ENCODE measurements around the gene GALC. TPM values are rescaled to one million over a fixed set of nuclear protein-coding genes. Genes with fewer than 3 reads are reported as not detected.
A peak's percentile ranks its signal among the peaks of the same experiment; 100 is the strongest.

GALC gene
- polyA plus RNA-seq, 1 experiment: 8.2 TPM

GRCh38 chr14:87935081-87935828 lies 57.7 kb downstream of the GALC start:
- Histone ChIP-seq H3K36me3 (ENCODE audit: control insufficient read depth, insufficient read depth, low read length) (0 out of 2 replicates have a peak, but pooled peaks cover 1% of the 10 kb centered on the region), H3K4me3 (ENCODE audit: low read depth, low read length) (no peak overlapping the region), H3K27me3 (ENCODE audit: control insufficient read depth, insufficient read depth, low read length) (no peaks in the 10 kb centered on the region)
- POLR2A ChIA-PET: interaction anchor here (0.6 kb wide), 1 partner anchor 620 kb away, joined by 3 read pairs; no protein-coding TSS in a partner anchor
- DNase-seq (ENCODE audit: low read depth): peak; percentile 5
- CTCF ChIA-PET: interaction anchor here (0.6 to 4.2 kb wide), 3 partner anchors 10 to 60 kb away, joined by 3 to 18 read pairs (median 3); no protein-coding TSS in a partner anchor
- no peak for TF ChIP-seq CTCF (IDR thresholded peaks at IDR 0.05; ENCODE audit: insufficient read depth, low read depth, low read length)

GRCh38 chr14:87934185-87934584 lies 58.8 kb downstream of the GALC start:
- H3K36me3 ChIP-seq (ENCODE audit: control insufficient read depth, insufficient read depth, low read length): 0 out of 2 replicates have a peak, but pooled peaks cover 1% of the 10 kb centered on the region
- POLR2A ChIA-PET: no interaction called here
- no peaks in the 10 kb centered on the region for H3K27me3 ChIP-seq (ENCODE audit: control insufficient read depth, insufficient read depth, low read length)
- no peak overlapping the region for H3K4me3 ChIP-seq (ENCODE audit: low read depth, low read length)
- CTCF ChIA-PET: interaction anchor here (4.2 kb wide), 1 partner anchor 11 kb away, joined by 18 read pairs; no protein-coding TSS in a partner anchor
- TF ChIP-seq CTCF (IDR thresholded peaks at IDR 0.05; ENCODE audit: insufficient read depth, low read depth, low read length): no peak
- no peak for DNase-seq (ENCODE audit: low read depth)

GRCh38 chr14:87916886-87917275 lies 76.1 kb downstream of the GALC start:
- no peak for DNase-seq (ENCODE audit: low read depth)
- no peaks in the 10 kb centered on the region for H3K36me3 ChIP-seq (ENCODE audit: control insufficient read depth, insufficient read depth, low read length)
- no peak for TF ChIP-seq CTCF (IDR thresholded peaks at IDR 0.05; ENCODE audit: insufficient read depth, low read depth, low read length)
- POLR2A ChIA-PET: no interaction called here
- H3K4me3 ChIP-seq (ENCODE audit: low read depth, low read length): no peak overlapping the region
- CTCF ChIA-PET: interaction anchor here (1.0 to 1.1 kb wide), 2 partner anchors 21 to 28 kb away, joined by 3 read pairs; no protein-coding TSS in a partner anchor
- H3K27me3 ChIP-seq (ENCODE audit: control insufficient read depth, insufficient read depth, low read length): no peaks in the 10 kb centered on the region

- ChIA-PET CTCF (interaction anchor here (0.9 to 1.1 kb wide), 3 partner anchors 21 to 111 kb away, joined by 3 read pairs; no protein-coding TSS in a partner anchor), POLR2A (no interaction called here)
- DNase-seq (ENCODE audit: low read depth): no peak
- TF ChIP-seq CTCF (IDR thresholded peaks at IDR 0.05; ENCODE audit: insufficient read depth, low read depth, low read length): no peak
- Histone ChIP-seq H3K4me3 (ENCODE audit: low read depth, low read length) (no peak overlapping the region), H3K27me3 (ENCODE audit: control insufficient read depth, insufficient read depth, low read length) (no peaks in the 10 kb centered on the region), H3K36me3 (ENCODE audit: control insufficient read depth, insufficient read depth, low read length) (no peaks in the 10 kb centered on the region)
Observed at GRCh38 chr14:87916103-87916885, 76.7 kb downstream of the GALC start.

GRCh38 chr14:87908550-87908949 lies 84.4 kb downstream of the GALC start:
- Histone ChIP-seq H3K27me3 (ENCODE audit: control insufficient read depth, insufficient read depth, low read length) (no peaks in the 10 kb centered on the region), H3K4me3 (ENCODE audit: low read depth, low read length) (no peak overlapping the region), H3K36me3 (ENCODE audit: control insufficient read depth, insufficient read depth, low read length) (no peaks in the 10 kb centered on the region)
- TF ChIP-seq CTCF (IDR thresholded peaks at IDR 0.05; ENCODE audit: insufficient read depth, low read depth, low read length): no peak
- POLR2A ChIA-PET: no interaction called here
- CTCF ChIA-PET: interaction anchor here (1.0 kb wide), 1 partner anchor 9 kb away, joined by 3 read pairs; no protein-coding TSS in a partner anchor
- no peak for DNase-seq (ENCODE audit: low read depth)

Data from BJ (cell line).